ENCODE results near the gene ALDH3B2. TPM values are rescaled to one million over a fixed set of nuclear protein-coding genes. Genes with fewer than 3 reads are reported as not detected.
"Not testable (repeated sequence)": the region's sequence is repeated elsewhere in the genome, so short reads cannot be mapped to it uniquely, and the experiment has no call there.

The ALDH3B2 gene
- total RNA-seq, 1 donor from 2014 or later: not detected

- DNase-seq (ENCODE audit: low spot score): no peak
- Mint-ChIP-seq H3K9me3 (ENCODE audit: low read depth) (no peaks in the 10 kb centered on the region), H3K27ac (ENCODE audit: unreplicated experiment) (no peak overlapping the region), H3K4me1 (ENCODE audit: low read depth) (no peaks in the 10 kb centered on the region), H3K4me3 (ENCODE audit: unreplicated experiment) (no peak overlapping the region), H3K36me3 (ENCODE audit: low read depth) (no peaks in the 10 kb centered on the region), H3K27me3 (ENCODE audit: low read depth) (peaks cover 32% of the 10 kb centered on the region)
- TF ChIP-seq CTCF (IDR thresholded peaks at IDR 0.05): peak; percentile 47
Observed at GRCh38 chr11:67691149-67691548, 16.7 kb upstream of the ALDH3B2 start.

DNA sequence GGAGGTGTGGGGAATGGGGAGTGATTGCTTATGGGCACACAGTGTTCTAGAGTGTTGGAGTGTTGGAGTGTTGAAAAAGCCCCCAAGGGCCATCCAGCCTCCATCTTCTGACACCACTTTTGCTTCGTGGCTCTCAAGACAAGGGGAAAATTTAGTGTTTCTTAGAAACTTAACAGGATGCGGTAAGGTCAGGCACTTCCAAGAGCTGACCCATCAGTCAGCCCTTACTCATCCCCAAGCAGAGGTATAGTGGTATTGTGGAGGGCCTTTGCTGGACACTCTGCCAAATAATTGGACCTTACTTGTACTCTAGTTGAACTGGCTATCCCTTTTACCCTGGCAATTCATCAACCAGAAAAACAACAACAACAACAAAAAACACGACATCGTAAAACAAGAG, 14.8 kb upstream of the ALDH3B2 start:
- Mint-ChIP-seq H3K27ac (ENCODE audit: unreplicated experiment) (no peak overlapping the region), H3K36me3 (ENCODE audit: low read depth) (no peaks in the 10 kb centered on the region), H3K4me1 (ENCODE audit: low read depth) (no peaks in the 10 kb centered on the region), H3K4me3 (ENCODE audit: unreplicated experiment) (no peak overlapping the region), H3K27me3 (ENCODE audit: low read depth) (peaks cover 41% of the 10 kb centered on the region), H3K9me3 (ENCODE audit: low read depth) (no peaks in the 10 kb centered on the region)
- DNase-seq (ENCODE audit: low spot score): no peak
- TF ChIP-seq CTCF (IDR thresholded peaks at IDR 0.05): no peak

GRCh38 chr11:67687986-67688385, 13.6 kb upstream of the ALDH3B2 start:
- H3K9me3 Mint-ChIP-seq (ENCODE audit: low read depth): no peaks in the 10 kb centered on the region
- no peak overlapping the region for H3K4me3 Mint-ChIP-seq (ENCODE audit: unreplicated experiment)

DNA sequence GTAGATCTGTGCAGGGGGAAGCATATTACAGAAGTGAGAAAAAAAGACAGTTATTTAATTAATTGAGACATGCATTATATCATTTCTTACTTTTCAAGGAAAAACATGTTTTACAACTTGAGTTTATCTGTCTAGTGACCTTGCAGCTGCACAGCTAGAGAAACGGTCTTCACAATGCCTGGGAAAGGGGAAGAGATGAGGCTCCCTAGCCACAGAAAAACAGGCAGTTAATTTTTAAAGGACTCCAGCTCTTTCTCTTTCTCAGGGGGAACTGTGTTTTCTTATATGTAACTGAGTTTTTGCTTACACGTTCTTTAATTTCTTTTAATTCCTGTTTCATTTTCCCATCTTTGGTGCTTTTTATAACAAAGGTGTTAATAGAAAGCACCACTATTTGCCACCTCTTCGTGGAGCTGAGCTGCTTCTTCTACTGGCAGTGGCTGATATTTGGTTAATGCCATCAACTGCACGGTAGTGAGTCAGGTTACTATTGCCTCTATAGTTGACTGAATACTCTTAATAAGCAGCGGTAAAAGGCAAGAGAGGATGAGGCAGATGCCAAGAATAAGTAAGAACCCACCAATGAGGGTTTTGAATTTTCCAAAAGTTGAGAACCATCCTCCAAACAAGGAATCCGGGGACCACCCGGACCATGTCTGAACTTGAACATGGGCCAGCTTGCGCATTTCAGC, 11.4 kb upstream of the ALDH3B2 start:
- H3K36me3 Mint-ChIP-seq (ENCODE audit: low read depth); H3K9me3 Mint-ChIP-seq (ENCODE audit: low read depth); DNase-seq (ENCODE audit: low spot score); H3K27ac Mint-ChIP-seq (ENCODE audit: unreplicated experiment); H3K4me1 Mint-ChIP-seq (ENCODE audit: low read depth); H3K4me3 Mint-ChIP-seq (ENCODE audit: unreplicated experiment): not testable (repeated sequence)
- peaks cover 37% of the 10 kb centered on the region for H3K27me3 Mint-ChIP-seq (ENCODE audit: low read depth)

More at GRCh38 chr11:67687986-67688385, 13.6 kb upstream of the ALDH3B2 start:
- no peak for DNase-seq (ENCODE audit: low spot score)
- H3K27me3 Mint-ChIP-seq (ENCODE audit: low read depth): peaks cover 46% of the 10 kb centered on the region
- H3K4me1 Mint-ChIP-seq (ENCODE audit: low read depth): no peaks in the 10 kb centered on the region
- H3K27ac Mint-ChIP-seq (ENCODE audit: unreplicated experiment): no peak overlapping the region
- TF ChIP-seq CTCF (IDR thresholded peaks at IDR 0.05): no peak
- H3K36me3 Mint-ChIP-seq (ENCODE audit: low read depth): no peaks in the 10 kb centered on the region

GRCh38 chr11:67682126-67683034, 8.0 kb upstream of the ALDH3B2 start:
- not testable (repeated sequence) for H3K4me1 Mint-ChIP-seq (ENCODE audit: low read depth); H3K27ac Mint-ChIP-seq (ENCODE audit: unreplicated experiment); H3K9me3 Mint-ChIP-seq (ENCODE audit: low read depth); DNase-seq (ENCODE audit: low spot score); H3K4me3 Mint-ChIP-seq (ENCODE audit: unreplicated experiment); H3K36me3 Mint-ChIP-seq (ENCODE audit: low read depth)
- H3K27me3 Mint-ChIP-seq (ENCODE audit: low read depth): peaks cover 41% of the 10 kb centered on the region

GRCh38 chr11:67680696-67681470, 6.5 kb upstream of the ALDH3B2 start:
- Mint-ChIP-seq H3K27ac (ENCODE audit: unreplicated experiment) (no peak overlapping the region), H3K36me3 (ENCODE audit: low read depth) (no peaks in the 10 kb centered on the region), H3K4me3 (ENCODE audit: unreplicated experiment) (no peak overlapping the region), H3K9me3 (ENCODE audit: low read depth) (peaks cover 8% of the 10 kb centered on the region), H3K27me3 (ENCODE audit: low read depth) (peaks cover 47% of the 10 kb centered on the region), H3K4me1 (ENCODE audit: low read depth) (no peaks in the 10 kb centered on the region)
- DNase-seq (ENCODE audit: low spot score): no peak
- TF ChIP-seq CTCF (IDR thresholded peaks at IDR 0.05): no peak

Data from chondrocyte (in vitro differentiated cells).